HepG2 (cell line): ENCODE results near the gene FMC1. TPM values are rescaled to one million over a fixed set of nuclear protein-coding genes. Genes with fewer than 3 reads are reported as not detected.
A peak's percentile ranks its signal among the peaks of the same experiment; 100 is the strongest.

ENCODE experiments used
- ADNP ChIP-seq: sonication (generic); formaldehyde crosslinking; IDR thresholded peaks from 2 replicates; pipeline ENCODE4 v1.4.0; 2020; ENCODE audit warnings: missing genetic modification reagents
- CEBPB ChIP-seq: IDR thresholded peaks from 2 replicates; pipeline ENCODE4 v1.6.1; 2011; ENCODE audit warnings: low read depth, low read length, improper control_type of control experiment, borderline replicate concordance
- EEA1 ChIP-seq: sonication (generic); formaldehyde crosslinking; IDR thresholded peaks from 2 replicates; pipeline ENCODE4 v1.5.1; 2020; ENCODE audit warnings: mild to moderate bottlenecking, missing genetic modification reagents, borderline replicate concordance
- HIVEP1 ChIP-seq: sonication (generic); formaldehyde crosslinking; IDR thresholded peaks from 2 replicates; pipeline ENCODE4 v1.4.0; 2020; ENCODE audit warnings: mild to moderate bottlenecking, missing genetic modification reagents
- MEIS1 ChIP-seq: sonication (generic); formaldehyde crosslinking; IDR thresholded peaks from 2 replicates; pipeline ENCODE4 v1.9.0; 2021; ENCODE audit warnings: mild to moderate bottlenecking, missing genetic modification reagents, moderate library complexity, borderline replicate concordance
- MEIS2 ChIP-seq: sonication (generic); formaldehyde crosslinking; IDR thresholded peaks from 2 replicates; pipeline ENCODE4 v1.9.0; 2021; ENCODE audit warnings: mild to moderate bottlenecking, missing genetic modification reagents
- MYNN ChIP-seq: sonication (generic); formaldehyde crosslinking; IDR thresholded peaks from 2 replicates; pipeline ENCODE4 v1.4.0; 2020; ENCODE audit warnings: mild to moderate bottlenecking, low read depth, missing genetic modification reagents
- NR3C1 ChIP-seq: sonication (generic); formaldehyde crosslinking; IDR thresholded peaks from 2 replicates; pipeline ENCODE4 v1.4.0; 2020; ENCODE audit warnings: missing genetic modification reagents
- POGK ChIP-seq: sonication (generic); formaldehyde crosslinking; conservative IDR thresholded peaks from 2 replicates; pipeline ENCODE4 v1.8.0; 2022; ENCODE audit warnings: mild to moderate bottlenecking, moderate library complexity, missing genetic modification reagents
- RXRB ChIP-seq: IDR thresholded peaks from 2 replicates; pipeline ENCODE4 v1.6.1; 2016; ENCODE audit warnings: borderline replicate concordance, missing genetic modification reagents, missing compliant biosample characterization
- SCMH1 ChIP-seq: sonication (generic); formaldehyde crosslinking; IDR thresholded peaks from 2 replicates; pipeline ENCODE4 v1.9.0; 2021; ENCODE audit warnings: missing genetic modification reagents, mild to moderate bottlenecking, borderline replicate concordance
- TRAFD1 ChIP-seq: sonication (generic); formaldehyde crosslinking; IDR thresholded peaks from 2 replicates; pipeline ENCODE4 v1.5.1; 2020; ENCODE audit warnings: missing genetic modification reagents, mild to moderate bottlenecking, borderline replicate concordance
- ZBTB44 ChIP-seq: sonication (generic); formaldehyde crosslinking; IDR thresholded peaks from 2 replicates; pipeline ENCODE4 v1.4.0; 2020; ENCODE audit warnings: missing genetic modification reagents
- ZMYM4 ChIP-seq: sonication (generic); formaldehyde crosslinking; IDR thresholded peaks from 2 replicates; pipeline ENCODE4 v1.8.1; 2023; ENCODE audit warnings: mild to moderate bottlenecking, missing genetic modification reagents
- ZNF891 ChIP-seq: sonication (generic); formaldehyde crosslinking; IDR thresholded peaks from 2 replicates; pipeline ENCODE4 v1.5.0; 2020; ENCODE audit warnings: mild to moderate bottlenecking, missing genetic modification reagents
- ZSCAN25 ChIP-seq: sonication (generic); formaldehyde crosslinking; IDR thresholded peaks from 2 replicates; pipeline ENCODE4 v1.8.0; 2022; ENCODE audit warnings: mild to moderate bottlenecking, missing genetic modification reagents
- polyA plus RNA-seq, 8 experiments: library from polyadenylated mRNA; depleted of rRNA in 3 of 8; stranded (reverse) in 7 of 8; unstranded in 1 of 8; fragments of >200 nt; fragmentation: Illumina TruSeq in 4 of 8; extraction: Trizol in 4 of 8; gene quantifications; 2 replicates each; pipeline versions ENCODE4 v1.2.1 to v1.2.3, GENCODE V29; 2011 to 2016; ENCODE audit warnings: low read depth in 4 of 8, missing spikeins in 1 of 8, mixed read lengths in 1 of 8; ENCODE audit not compliant: insufficient read depth in 1 of 8
- total RNA-seq, 5 experiments: library from RNA; depleted of rRNA; stranded (reverse); fragments of >200 nt; fragmentation: Illumina TruSeq; extraction: Trizol; gene quantifications; 2 replicates each; pipeline ENCODE4 v1.2.3, GENCODE V29; 2016; ENCODE audit warnings: low read depth in 1 of 5
- TF ChIP-seq, protein P1 (sequence below): sonication (generic); formaldehyde crosslinking; IDR thresholded peaks from 2 replicates; pipeline ENCODE4 v1.5.0; 2020; ENCODE audit warnings: mild to moderate bottlenecking, low read depth, missing genetic modification reagents, borderline replicate concordance
- TF ChIP-seq, protein P2 (sequence below): sonication (generic); formaldehyde crosslinking; IDR thresholded peaks from 2 replicates; pipeline ENCODE4 v1.9.0; 2021; ENCODE audit warnings: missing genetic modification reagents, mild to moderate bottlenecking, borderline replicate concordance
- TF ChIP-seq, protein P3 (sequence below): sonication (generic); formaldehyde crosslinking; conservative IDR thresholded peaks from 2 replicates; pipeline ENCODE4 v1.4.0; 2020; ENCODE audit warnings: missing genetic modification reagents

FMC1 gene
- total and polyA plus RNA-seq, 2 of the 13 experiments (the other 11 are each of a cell fraction or from before 2014, with no cell fraction given): 39.2 to 50.7 TPM

- TF ChIP-seq ADNP (CRISPR knock-in tag): no peak
- TF ChIP-seq, protein P1, sequence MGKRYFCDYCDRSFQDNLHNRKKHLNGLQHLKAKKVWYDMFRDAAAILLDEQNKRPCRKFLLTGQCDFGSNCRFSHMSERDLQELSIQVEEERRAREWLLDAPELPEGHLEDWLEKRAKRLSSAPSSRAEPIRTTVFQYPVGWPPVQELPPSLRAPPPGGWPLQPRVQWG: no peak
- no peak for TF ChIP-seq SCMH1 (CRISPR knock-in tag)
- no peak; the same call in 1 of the 2 replicates for TF ChIP-seq ZSCAN25
- no peak for TF ChIP-seq NR3C1
- peak; percentile 65 for TF ChIP-seq HIVEP1 (CRISPR knock-in tag)
- TF ChIP-seq ZBTB44 (CRISPR knock-in tag): no peak
- peak; percentile 96 for TF ChIP-seq ZMYM4 (CRISPR knock-in tag)
- TF ChIP-seq, protein P2, sequence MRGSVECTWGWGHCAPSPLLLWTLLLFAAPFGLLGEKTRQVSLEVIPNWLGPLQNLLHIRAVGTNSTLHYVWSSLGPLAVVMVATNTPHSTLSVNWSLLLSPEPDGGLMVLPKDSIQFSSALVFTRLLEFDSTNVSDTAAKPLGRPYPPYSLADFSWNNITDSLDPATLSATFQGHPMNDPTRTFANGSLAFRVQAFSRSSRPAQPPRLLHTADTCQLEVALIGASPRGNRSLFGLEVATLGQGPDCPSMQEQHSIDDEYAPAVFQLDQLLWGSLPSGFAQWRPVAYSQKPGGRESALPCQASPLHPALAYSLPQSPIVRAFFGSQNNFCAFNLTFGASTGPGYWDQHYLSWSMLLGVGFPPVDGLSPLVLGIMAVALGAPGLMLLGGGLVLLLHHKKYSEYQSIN (CRISPR knock-in tag): no peak
- peak; percentile 27; the same call in 1 of the 2 replicates for TF ChIP-seq RXRB (CRISPR knock-in tag)
- TF ChIP-seq EEA1: no peak
- 0 out of 2 replicates have a peak, but pooled peaks have one; percentile 56 for TF ChIP-seq TRAFD1 (CRISPR knock-in tag)
- peak; percentile 76; the same call in 1 of the 2 replicates for TF ChIP-seq ZNF891 (CRISPR knock-in tag)
- peak; percentile 88 for TF ChIP-seq MEIS1 (CRISPR knock-in tag)
- peak; percentile 52; the same call in 1 of the 2 replicates for TF ChIP-seq POGK (CRISPR knock-in tag)
- 0 out of 2 replicates have a peak, but pooled peaks have one; percentile 19 for TF ChIP-seq MYNN
- TF ChIP-seq, protein P3, sequence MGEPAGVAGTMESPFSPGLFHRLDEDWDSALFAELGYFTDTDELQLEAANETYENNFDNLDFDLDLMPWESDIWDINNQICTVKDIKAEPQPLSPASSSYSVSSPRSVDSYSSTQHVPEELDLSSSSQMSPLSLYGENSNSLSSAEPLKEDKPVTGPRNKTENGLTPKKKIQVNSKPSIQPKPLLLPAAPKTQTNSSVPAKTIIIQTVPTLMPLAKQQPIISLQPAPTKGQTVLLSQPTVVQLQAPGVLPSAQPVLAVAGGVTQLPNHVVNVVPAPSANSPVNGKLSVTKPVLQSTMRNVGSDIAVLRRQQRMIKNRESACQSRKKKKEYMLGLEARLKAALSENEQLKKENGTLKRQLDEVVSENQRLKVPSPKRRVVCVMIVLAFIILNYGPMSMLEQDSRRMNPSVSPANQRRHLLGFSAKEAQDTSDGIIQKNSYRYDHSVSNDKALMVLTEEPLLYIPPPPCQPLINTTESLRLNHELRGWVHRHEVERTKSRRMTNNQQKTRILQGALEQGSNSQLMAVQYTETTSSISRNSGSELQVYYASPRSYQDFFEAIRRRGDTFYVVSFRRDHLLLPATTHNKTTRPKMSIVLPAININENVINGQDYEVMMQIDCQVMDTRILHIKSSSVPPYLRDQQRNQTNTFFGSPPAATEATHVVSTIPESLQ (CRISPR knock-in tag): peak; percentile 57; the same call in 1 of the 2 replicates
- no peak for TF ChIP-seq CEBPB
- no peak; the same call in 1 of the 2 replicates for TF ChIP-seq MEIS2 (CRISPR knock-in tag)
These were observed 18.5 kb downstream of the FMC1 start, which contains the start of gene LUC7L2 (continued) for GRCh38 chr7:139359366-139360209.
